NCI-H146 treated with DMSO at 0.1 percent for 48 hours (cell line): ENCODE data around the gene HNRNPH2.
A peak's percentile ranks its signal among the peaks of the same experiment; 100 is the strongest.

Experiments
- DNase-seq: peaks from one replicate; lab custom pipeline; 2025; ENCODE audit not compliant: unreplicated experiment; lab: John Stamatoyannopoulos, UW

Gene HNRNPH2

GRCh38 chrX:101394372-101394771, 13.7 kb upstream of the HNRNPH2 start:
- no peak for DNase-seq

GRCh38 chrX:101395789-101396188, 12.2 kb upstream of the HNRNPH2 start:
- no peak for DNase-seq

GRCh38 chrX:101397779-101398178, 10.2 kb upstream of the HNRNPH2 start:
- no peak for DNase-seq

GRCh38 chrX:101398694-101399093, 9.3 kb upstream of the HNRNPH2 start:
- no peak for DNase-seq

- DNase-seq, result no peak
Measured at GRCh38 chrX:101399825-101400224, 8.2 kb upstream of the HNRNPH2 start.

GRCh38 chrX:101407167-101407747, 765 bp upstream of the HNRNPH2 start:
- no peak for DNase-seq

GRCh38 chrX:101408532-101408841, 465 bp downstream of the HNRNPH2 start:
- DNase-seq, result no peak

- no peak for DNase-seq
Measured at GRCh38 chrX:101409043-101409442, 1.0 kb downstream of the HNRNPH2 start.

GRCh38 chrX:101410461-101410860, 2.4 kb downstream of the HNRNPH2 start:
- DNase-seq, result no peak

GRCh38 chrX:101411984-101412383, 4.0 kb downstream of the HNRNPH2 start:
- no peak for DNase-seq

- peak; percentile 32 for DNase-seq
Measured at GRCh38 chrX:101415180-101416145, 7.4 kb downstream of the HNRNPH2 start.

GRCh38 chrX:101416691-101417090, 8.7 kb downstream of the HNRNPH2 start:
- no peak for DNase-seq

GRCh38 chrX:101417190-101417589, 9.2 kb downstream of the HNRNPH2 start:
- DNase-seq, result no peak

GRCh38 chrX:101417981-101418841, 10.2 kb downstream of the HNRNPH2 start:
- peak; percentile 35 for DNase-seq

- no peak for DNase-seq
Measured at GRCh38 chrX:101419489-101419888, 11.5 kb downstream of the HNRNPH2 start.

GRCh38 chrX:101427954-101428353, 19.9 kb downstream of the HNRNPH2 start:
- no peak for DNase-seq

- no peak for DNase-seq
Measured at GRCh38 chrX:101429934-101430333, 21.9 kb downstream of the HNRNPH2 start.

- no peak for DNase-seq
Measured at GRCh38 chrX:101430457-101431078, 22.5 kb downstream of the HNRNPH2 start.

- no peak for DNase-seq
Measured at GRCh38 chrX:101442085-101442484, 34.1 kb downstream of the HNRNPH2 start.

GRCh38 chrX:101449279-101449678, 41.3 kb downstream of the HNRNPH2 start:
- DNase-seq, result no peak

GRCh38 chrX:101450085-101450484, 42.1 kb downstream of the HNRNPH2 start:
- DNase-seq, result no peak
